Effector memory CD8-positive, alpha-beta T cell (primary cell): ENCODE results near the gene LUM.

Source experiments
- ATAC-seq: fragments of 150-1000 bp; cut with Tn5 transposase; replicated peaks from 2 replicates; pipeline ENCODE4 v1.10.0; 2021; ENCODE audit warnings: mild to moderate bottlenecking, moderate library complexity
- DNase-seq, 3 experiments: peaks; one replicate each; pipeline ENCODE4 v3.0.0; 2021
- H3K27ac Mint-ChIP-seq, 2 donors: one replicate each; pipeline ENCODE4 v1.8.0; 2022; ENCODE audit warnings: mild to moderate bottlenecking in 2 of 2, mixed read lengths in 2 of 2, moderate library complexity in 2 of 2
- H3K27me3 Mint-ChIP-seq, 2 donors: one replicate each; pipeline ENCODE4 v1.8.0; 2022; ENCODE audit warnings: mixed read lengths in 2 of 2
- H3K36me3 Mint-ChIP-seq: one replicate; pipeline ENCODE4 v1.8.0; 2022; ENCODE audit warnings: mild to moderate bottlenecking, moderate library complexity, mixed read lengths; ENCODE audit not compliant: insufficient read depth
- H3K4me1 Mint-ChIP-seq, 2 donors: one replicate each; pipeline ENCODE4 v1.8.0; 2022; ENCODE audit warnings: low read depth in 2 of 2, mixed read lengths in 2 of 2
- H3K4me3 Mint-ChIP-seq, 2 donors: one replicate each; pipeline ENCODE4 v1.8.0; 2022; ENCODE audit warnings: mild to moderate bottlenecking in 2 of 2, mixed read lengths in 2 of 2, moderate library complexity in 2 of 2
- H3K9me3 Mint-ChIP-seq, 2 donors: one replicate each; pipeline ENCODE4 v1.8.0; 2022; ENCODE audit warnings: mixed read lengths in 2 of 2

LUM gene

DNA sequence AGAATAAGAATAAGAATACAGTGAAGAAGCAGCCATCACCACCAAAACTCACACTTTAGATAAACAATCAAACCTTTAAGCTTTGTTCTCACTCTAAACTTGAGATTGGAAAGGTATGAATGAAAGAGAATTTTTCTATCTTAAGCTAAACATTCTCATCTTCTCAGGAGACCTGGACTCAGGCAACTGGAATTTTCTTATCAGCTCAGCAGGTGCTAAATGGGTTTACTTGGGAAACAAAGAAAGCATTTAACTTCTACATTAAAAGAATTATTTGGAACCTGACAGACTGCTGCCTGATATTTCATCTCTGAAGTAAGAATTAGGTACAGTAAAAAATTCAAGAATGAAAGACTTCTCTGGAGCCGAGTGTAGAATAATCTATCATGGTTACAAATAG lies 32.8 kb downstream of the LUM start:
- Mint-ChIP-seq H3K4me1 (no peaks in the 10 kb centered on the region), H3K27ac (no peak overlapping the region), H3K36me3 (no peaks in the 10 kb centered on the region), H3K9me3 (peaks cover 0 to 2% of the 10 kb centered on the region in 2 donors), H3K27me3 (no peaks in the 10 kb centered on the region), H3K4me3 (no peak overlapping the region)
- ATAC-seq (no peak), DNase-seq (no peak)

DNA sequence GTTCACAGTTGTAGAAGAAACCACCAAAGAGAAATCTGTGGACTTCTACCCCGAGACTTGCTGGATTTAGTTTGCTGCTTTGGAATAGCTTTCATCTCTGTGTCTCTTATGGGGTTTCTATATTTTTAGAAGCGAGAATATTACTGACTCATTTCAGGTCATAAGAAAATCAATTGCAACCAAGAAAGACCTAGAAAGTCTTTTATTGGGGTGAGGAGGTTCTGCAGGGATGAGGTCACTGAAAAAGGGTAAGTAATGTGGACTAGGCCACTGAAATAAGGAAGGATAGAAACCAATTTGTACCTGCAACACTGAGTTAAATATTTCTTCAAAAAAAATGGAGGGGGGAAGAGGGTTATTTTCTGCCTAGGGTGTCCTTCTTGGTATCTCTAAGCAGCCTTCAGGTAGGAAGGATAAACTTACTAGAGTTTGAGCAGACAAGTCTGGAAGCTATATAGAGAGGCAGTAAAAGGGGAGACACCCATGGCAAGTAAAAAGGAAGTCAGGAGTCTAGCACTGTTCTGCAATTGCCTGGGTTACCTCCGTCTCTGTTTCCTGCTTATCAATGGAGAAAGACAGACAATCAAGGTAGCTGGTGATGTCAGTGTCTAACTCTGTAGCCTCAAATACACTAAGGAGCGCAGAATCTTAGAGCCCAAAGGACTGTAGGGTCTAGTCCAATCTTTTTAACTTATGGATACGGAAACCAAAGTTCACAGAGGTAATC lies 33.9 kb downstream of the LUM start:
- peaks cover 0 to 2% of the 10 kb centered on the region in 2 donors for H3K9me3 Mint-ChIP-seq
- H3K27ac Mint-ChIP-seq = no peak overlapping the region
- no peaks in the 10 kb centered on the region for H3K4me1 Mint-ChIP-seq
- no peaks in the 10 kb centered on the region for H3K36me3 Mint-ChIP-seq
- no peak for ATAC-seq
- DNase-seq = no peak
- no peak overlapping the region for H3K4me3 Mint-ChIP-seq
- no peaks in the 10 kb centered on the region for H3K27me3 Mint-ChIP-seq

DNA sequence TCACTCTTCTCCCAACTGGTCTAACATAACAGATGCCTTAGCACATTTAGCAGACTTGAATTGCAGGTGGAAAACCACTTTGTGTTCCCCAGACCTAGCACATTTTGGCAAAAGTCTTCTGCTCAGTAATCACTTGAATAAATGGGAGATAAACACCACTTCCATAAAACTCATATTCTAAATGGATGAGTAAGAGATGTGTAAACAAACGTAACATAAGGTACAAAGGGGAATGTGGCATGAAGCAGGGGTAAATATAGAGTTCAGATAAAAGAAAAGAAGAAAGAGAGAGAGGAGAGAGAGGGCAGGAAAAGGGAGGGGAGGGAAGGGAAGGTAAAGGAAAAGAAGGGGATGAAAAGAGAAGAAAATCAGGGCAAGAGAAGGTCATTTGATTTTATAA lies 36.4 kb downstream of the LUM start:
- no peak for DNase-seq
- no peaks in the 10 kb centered on the region for H3K36me3 Mint-ChIP-seq
- H3K4me1 Mint-ChIP-seq = no peaks in the 10 kb centered on the region
- H3K27me3 Mint-ChIP-seq = no peaks in the 10 kb centered on the region
- peaks cover 0 to 2% of the 10 kb centered on the region in 2 donors for H3K9me3 Mint-ChIP-seq
- H3K4me3 Mint-ChIP-seq = no peak overlapping the region
- ATAC-seq = no peak
- no peak overlapping the region for H3K27ac Mint-ChIP-seq

DNA sequence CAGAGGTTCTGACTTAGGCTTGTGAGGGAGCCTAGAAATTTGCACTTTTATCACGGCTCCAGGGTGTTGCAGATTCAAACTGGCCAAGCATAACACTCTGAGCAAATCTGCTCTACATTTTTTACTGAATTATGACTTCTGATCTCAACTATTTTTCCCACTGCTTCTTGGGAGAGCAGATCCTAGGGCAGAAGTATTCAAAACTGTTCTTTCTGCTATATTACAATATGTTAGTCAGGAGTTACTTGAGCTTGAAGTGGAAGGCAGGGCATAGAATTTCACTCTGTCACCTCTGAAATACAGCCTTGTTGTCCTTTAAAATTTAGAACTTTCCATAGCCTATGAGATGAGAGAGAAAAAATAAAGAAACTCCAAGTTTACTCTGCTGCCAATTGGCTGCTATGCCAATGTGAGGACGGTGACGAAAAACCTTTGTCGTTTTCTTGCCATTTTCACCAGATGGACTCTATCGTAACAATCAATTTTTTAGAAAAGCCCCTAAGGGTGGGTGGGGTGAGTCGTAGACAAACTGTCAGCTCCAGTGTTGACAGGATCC lies 37.1 kb downstream of the LUM start:
- H3K9me3 Mint-ChIP-seq = peaks cover 0 to 2% of the 10 kb centered on the region in 2 donors
- no peaks in the 10 kb centered on the region for H3K27me3 Mint-ChIP-seq
- ATAC-seq = no peak
- no peak for DNase-seq
- no peaks in the 10 kb centered on the region for H3K36me3 Mint-ChIP-seq
- H3K4me1 Mint-ChIP-seq = no peaks in the 10 kb centered on the region
- no peak overlapping the region for H3K4me3 Mint-ChIP-seq
- no peak overlapping the region for H3K27ac Mint-ChIP-seq

DNA sequence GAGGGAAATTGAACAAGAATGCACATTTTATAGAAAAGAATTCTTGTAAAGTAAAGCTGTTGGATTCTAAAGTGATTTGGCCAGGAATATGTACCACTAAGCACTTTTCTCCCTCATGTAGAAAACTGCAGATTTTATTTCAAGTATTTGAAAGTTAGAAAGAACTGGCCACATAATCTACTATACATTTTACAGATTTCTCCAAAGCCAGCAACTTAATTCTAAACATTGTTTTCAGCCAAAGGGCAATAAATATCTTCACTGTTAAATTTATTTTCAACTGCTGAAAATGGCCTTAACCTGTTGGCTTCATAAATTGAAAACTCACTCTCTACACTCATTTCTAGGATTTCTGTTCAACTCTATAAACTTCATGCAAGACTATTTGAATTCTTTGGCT lies 37.9 kb downstream of the LUM start:
- Mint-ChIP-seq H3K36me3 (no peaks in the 10 kb centered on the region), H3K4me3 (no peak overlapping the region), H3K27ac (no peak overlapping the region), H3K9me3 (peaks cover 0 to 2% of the 10 kb centered on the region in 2 donors), H3K4me1 (no peaks in the 10 kb centered on the region), H3K27me3 (no peaks in the 10 kb centered on the region)
- DNase-seq = no peak
- no peak for ATAC-seq

DNA sequence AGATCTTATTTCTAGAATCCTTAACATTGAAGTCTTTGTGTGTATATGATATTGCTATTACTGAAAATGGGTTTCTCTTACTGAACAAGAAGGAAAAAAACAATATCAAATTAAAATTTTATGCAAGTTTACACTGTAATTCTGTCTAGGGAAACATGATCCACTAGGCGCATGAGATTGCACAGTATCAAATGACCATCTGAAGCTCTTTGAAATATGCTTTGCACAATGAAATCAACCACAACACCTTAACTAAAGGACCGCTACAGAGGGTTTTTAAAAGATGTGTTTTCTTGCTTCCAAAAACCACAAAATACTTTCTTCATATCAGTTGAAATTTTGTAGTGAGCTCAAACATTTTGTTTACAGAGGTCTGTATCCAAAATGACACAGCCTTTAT lies 38.4 kb downstream of the LUM start:
- Mint-ChIP-seq H3K27me3 (no peaks in the 10 kb centered on the region), H3K4me1 (no peaks in the 10 kb centered on the region)
- no peak for DNase-seq

DNA sequence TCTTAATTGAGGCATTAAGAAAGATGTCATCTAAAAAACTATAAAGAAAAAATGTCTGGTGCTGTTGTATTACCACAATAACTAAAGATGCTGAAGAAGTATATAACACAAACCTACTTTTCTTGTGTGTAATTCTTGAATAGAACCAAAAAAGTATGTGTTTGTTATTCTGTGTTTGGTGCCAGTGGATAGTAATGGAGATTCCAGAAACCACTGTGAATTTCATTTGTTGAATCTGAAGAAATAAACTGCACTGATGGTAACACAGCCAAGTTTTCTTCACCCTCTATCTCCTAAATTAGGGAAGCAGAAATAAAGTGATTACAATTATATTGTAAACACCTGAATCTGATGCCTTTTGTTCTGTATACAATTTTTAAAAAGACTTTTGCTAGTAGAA lies 40.4 kb downstream of the LUM start:
- H3K4me3 Mint-ChIP-seq = no peak overlapping the region
- H3K9me3 Mint-ChIP-seq = no peaks in the 10 kb centered on the region
- no peak for DNase-seq
- no peaks in the 10 kb centered on the region for H3K4me1 Mint-ChIP-seq
- no peak for ATAC-seq
- no peak overlapping the region for H3K27ac Mint-ChIP-seq
- no peaks in the 10 kb centered on the region for H3K36me3 Mint-ChIP-seq
- H3K27me3 Mint-ChIP-seq = no peaks in the 10 kb centered on the region

More for the DNA sequence above, 38.4 kb downstream of the LUM start:
- no peaks in the 10 kb centered on the region for H3K36me3 Mint-ChIP-seq
- no peak overlapping the region for H3K4me3 Mint-ChIP-seq
- peaks cover 0 to 2% of the 10 kb centered on the region in 2 donors for H3K9me3 Mint-ChIP-seq
- no peak overlapping the region for H3K27ac Mint-ChIP-seq
- no peak for ATAC-seq

DNA sequence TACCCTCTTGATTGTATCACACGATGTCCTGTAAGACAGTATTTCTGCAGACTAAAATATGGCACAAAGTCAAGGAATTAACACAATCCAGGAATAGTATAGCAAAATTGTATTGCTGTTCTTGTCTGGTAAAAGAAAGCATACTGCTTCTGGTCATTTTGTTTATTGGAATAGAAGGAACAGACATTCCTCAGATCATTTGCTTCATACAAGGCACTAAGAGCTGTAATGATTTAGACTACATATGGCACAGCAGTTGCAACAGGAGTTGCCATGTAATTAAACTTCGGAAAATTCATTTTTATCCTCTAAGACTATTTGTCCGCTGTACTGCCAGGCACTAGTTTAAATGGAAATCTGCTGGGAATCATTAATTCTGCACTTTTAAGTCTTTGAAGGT lies 45.9 kb downstream of the LUM start:
- no peak for ATAC-seq

DNA sequence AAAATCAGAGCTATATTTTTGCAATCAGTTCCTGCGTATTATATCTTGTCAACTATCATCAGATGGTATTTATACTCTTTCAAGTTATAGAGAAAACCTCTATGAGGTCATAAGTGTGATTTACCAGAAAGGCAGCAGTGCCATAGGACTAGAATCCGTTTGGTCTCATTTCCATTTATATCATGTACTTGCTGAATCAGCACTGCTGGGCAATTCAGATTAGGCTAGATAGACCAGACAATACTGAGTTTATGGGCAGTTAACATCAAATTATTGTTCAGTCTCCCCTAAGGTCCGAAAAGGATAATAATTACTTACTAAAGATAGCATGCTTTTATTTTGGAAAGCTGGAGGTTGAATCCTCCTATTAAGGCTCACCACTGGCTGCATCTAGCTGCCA lies 46.7 kb downstream of the LUM start:
- DNase-seq (no peak), ATAC-seq (no peak)
- H3K4me1 Mint-ChIP-seq = no peaks in the 10 kb centered on the region
- H3K27me3 Mint-ChIP-seq = no peaks in the 10 kb centered on the region
- no peaks in the 10 kb centered on the region for H3K9me3 Mint-ChIP-seq
- no peak overlapping the region for H3K4me3 Mint-ChIP-seq
- H3K27ac Mint-ChIP-seq = no peak overlapping the region
- H3K36me3 Mint-ChIP-seq = no peaks in the 10 kb centered on the region

More for the DNA sequence above, 45.9 kb downstream of the LUM start:
- no peak overlapping the region for H3K4me3 Mint-ChIP-seq
- no peaks in the 10 kb centered on the region for H3K4me1 Mint-ChIP-seq
- H3K27me3 Mint-ChIP-seq = no peaks in the 10 kb centered on the region
- no peaks in the 10 kb centered on the region for H3K9me3 Mint-ChIP-seq
- H3K27ac Mint-ChIP-seq = no peak overlapping the region
- no peak for DNase-seq
- H3K36me3 Mint-ChIP-seq = no peaks in the 10 kb centered on the region

DNA sequence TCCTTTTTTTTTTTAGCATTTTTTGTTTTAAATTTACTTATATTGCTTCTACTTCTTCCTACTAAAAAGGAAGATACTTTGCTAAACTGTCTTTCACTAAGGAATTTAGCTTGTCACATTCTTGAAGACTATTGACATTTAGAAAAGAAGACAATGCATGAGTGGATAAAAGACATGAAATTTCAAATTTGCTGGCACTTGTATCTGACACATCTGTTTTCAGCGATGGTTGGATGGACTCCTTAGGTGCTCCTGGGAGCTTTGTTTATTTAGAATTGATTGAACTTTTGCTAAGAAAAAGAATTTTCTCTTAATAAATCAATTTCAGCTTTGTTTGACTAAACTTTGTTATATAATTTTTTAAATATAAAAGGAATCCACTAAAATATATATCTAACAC lies 50.2 kb downstream of the LUM start:
- ATAC-seq (no peak), DNase-seq (no peak)
- H3K9me3 Mint-ChIP-seq = peaks cover 0 to 2% of the 10 kb centered on the region in 2 donors
- no peak overlapping the region for H3K4me3 Mint-ChIP-seq
- no peaks in the 10 kb centered on the region for H3K27me3 Mint-ChIP-seq
- no peak overlapping the region for H3K27ac Mint-ChIP-seq
- H3K4me1 Mint-ChIP-seq = no peaks in the 10 kb centered on the region
- H3K36me3 Mint-ChIP-seq = no peaks in the 10 kb centered on the region

DNA sequence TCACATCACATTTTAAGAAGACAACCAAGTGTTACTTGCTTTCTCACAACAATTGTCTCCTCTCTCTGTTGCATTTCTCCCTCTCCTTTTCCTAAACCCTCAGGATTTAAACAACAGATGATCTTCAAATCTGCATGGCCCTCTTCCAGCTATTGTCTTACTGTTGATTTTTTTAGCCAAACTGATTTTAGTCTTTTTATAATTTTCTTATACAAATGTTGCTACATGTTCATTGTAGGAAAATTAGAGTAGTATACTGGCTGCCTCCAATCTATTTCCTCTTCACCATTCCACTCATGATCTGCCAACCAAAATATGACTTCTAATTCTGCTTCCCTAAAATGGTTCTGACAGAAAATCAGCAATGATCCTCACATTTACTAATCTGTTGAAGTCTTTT lies 52.1 kb downstream of the LUM start:
- Mint-ChIP-seq H3K36me3 (no peaks in the 10 kb centered on the region), H3K4me3 (no peak overlapping the region), H3K9me3 (peaks cover 0 to 2% of the 10 kb centered on the region in 2 donors), H3K27me3 (no peaks in the 10 kb centered on the region), H3K4me1 (no peaks in the 10 kb centered on the region), H3K27ac (no peak overlapping the region)
- ATAC-seq (no peak), DNase-seq (no peak)

DNA sequence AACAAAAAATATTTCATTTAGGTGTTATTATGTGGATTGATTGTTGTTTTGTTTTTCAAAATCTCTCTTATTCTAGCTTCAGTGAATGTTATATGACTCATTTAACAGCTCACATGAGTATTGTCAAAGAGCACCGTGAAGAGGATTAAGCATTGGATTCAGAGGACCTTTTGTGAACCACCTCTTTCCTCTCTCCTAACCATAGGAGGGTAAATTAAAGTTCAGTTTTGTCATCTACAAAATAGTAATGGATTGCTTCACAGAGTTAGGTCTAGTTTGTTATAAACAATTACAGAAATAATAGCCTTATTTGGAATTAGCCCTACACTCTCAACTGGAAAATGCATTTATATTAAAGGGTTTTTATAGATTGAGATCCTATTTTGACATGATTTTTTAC lies 52.5 kb downstream of the LUM start:
- DNase-seq (no peak), ATAC-seq (no peak)
- Mint-ChIP-seq H3K4me1 (no peaks in the 10 kb centered on the region), H3K27ac (no peak overlapping the region), H3K9me3 (peaks cover 0 to 2% of the 10 kb centered on the region in 2 donors), H3K27me3 (no peaks in the 10 kb centered on the region), H3K36me3 (no peaks in the 10 kb centered on the region), H3K4me3 (no peak overlapping the region)

DNA sequence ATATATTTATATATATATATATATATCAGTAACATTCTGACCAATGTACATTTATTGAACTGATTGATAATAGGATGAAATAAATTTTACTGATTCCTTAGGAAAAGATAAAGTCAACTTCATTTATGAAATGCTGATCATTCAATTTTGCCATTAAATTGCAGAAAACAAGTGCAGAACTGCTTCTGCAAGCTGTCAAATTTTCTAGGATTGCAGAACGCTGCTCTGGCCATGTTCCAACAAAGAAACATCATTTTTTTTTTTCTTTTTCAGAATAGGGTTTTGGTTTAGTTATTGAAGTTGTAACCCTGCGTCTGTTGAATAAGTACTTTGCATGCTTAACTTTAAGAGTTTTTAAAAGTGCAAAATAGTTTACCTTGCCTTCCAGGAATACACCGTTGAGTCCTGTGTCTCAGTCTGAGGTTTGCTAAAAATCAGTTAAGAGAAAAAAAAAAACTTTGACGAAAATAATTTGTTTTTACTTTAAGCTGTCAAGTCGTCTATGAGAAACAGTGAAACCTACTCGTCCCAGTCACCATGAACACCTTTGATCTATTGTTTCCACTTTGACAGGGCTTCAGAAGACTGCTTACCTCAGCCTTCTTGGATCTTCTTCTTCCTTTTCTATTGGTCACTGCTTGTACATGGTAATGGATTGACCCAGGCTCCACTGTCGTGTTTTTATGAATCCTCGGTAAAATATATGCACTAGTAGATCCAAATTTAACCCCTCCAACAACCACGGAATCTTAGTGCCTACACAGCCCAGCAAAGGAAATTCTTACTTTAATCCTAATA lies 53.7 kb downstream of the LUM start, which contains the start of gene KERA:
KERA (minus strand) TSS at position 657 of the 798 bp plus-strand sequence. CDS start 1,743 bp downstream, outside the sequence.
- H3K27ac Mint-ChIP-seq = no peak within 1 kb of the TSS
- H3K36me3 Mint-ChIP-seq = no peaks in the 10 kb centered on the region
- H3K4me3 Mint-ChIP-seq = no peak within 1 kb of the TSS

DNA sequence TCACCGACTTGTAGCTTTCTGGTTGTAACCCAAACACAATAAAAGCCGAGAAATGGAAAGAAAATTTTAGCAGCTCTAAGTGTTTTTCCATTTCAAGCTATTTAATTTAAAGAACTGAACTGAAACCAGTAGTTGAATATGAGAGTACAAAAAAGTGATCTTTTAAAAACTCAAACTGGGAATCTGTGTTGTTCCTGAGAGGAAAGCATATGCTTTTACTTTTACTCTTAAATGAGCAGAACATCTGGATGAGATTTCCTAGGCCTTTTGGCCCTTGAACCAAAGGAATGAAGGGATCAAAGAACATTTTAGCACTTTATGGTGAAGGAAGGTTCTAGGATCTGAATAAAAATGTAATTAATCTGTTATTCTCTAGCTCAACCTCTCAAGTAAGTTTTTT lies 54.8 kb downstream of the LUM start:
- Mint-ChIP-seq H3K27ac (no peak overlapping the region), H3K27me3 (no peaks in the 10 kb centered on the region), H3K4me1 (no peaks in the 10 kb centered on the region), H3K4me3 (no peak overlapping the region), H3K9me3 (peaks cover 0 to 2% of the 10 kb centered on the region in 2 donors), H3K36me3 (no peaks in the 10 kb centered on the region)
- no peak for ATAC-seq
- no peak for DNase-seq

More for the DNA sequence above, 53.7 kb downstream of the LUM start, which contains the start of gene KERA:
- DNase-seq (no peak), ATAC-seq (no peak)
- peaks cover 0 to 2% of the 10 kb centered on the region in 2 donors for H3K9me3 Mint-ChIP-seq
- no peaks in the 10 kb centered on the region for H3K27me3 Mint-ChIP-seq
- H3K4me1 Mint-ChIP-seq = no peaks in the 10 kb centered on the region
